SK-N-SH (cell line): ENCODE measurements around the gene DERA.
"Not testable (repeated sequence)": the region's sequence is repeated elsewhere in the genome, so short reads cannot be mapped to it uniquely, and the experiment has no call there.

Experiments
- RAD21 ChIP-seq: IDR thresholded peaks from 2 replicates; pipeline ENCODE4 v1.6.1; 2012; ENCODE audit warnings: mild to moderate bottlenecking, low read length
- RCOR1 ChIP-seq: fragments of 150-350 bp; IDR thresholded peaks from 2 replicates; pipeline ENCODE4 v1.6.1; 2017; ENCODE audit warnings: antibody characterized with exemption, low read length
- RFX5 ChIP-seq: IDR thresholded peaks from 2 replicates; pipeline ENCODE4 v1.6.1; 2012; ENCODE audit warnings: mild to moderate bottlenecking, improper control_type of control experiment, low read length
- RXRA ChIP-seq: IDR thresholded peaks from 2 replicates; pipeline ENCODE4 v1.4.0; 2012; ENCODE audit warnings: low read depth, mild to moderate bottlenecking, borderline replicate concordance
- TEAD4 ChIP-seq: IDR thresholded peaks from 2 replicates; pipeline ENCODE4 v1.4.0; 2012; ENCODE audit warnings: mild to moderate bottlenecking, borderline replicate concordance; ENCODE audit not compliant: insufficient read depth
- TF ChIP-seq, protein P1 (sequence below): fragments of 200-600 bp; sonication (generic); IDR thresholded peaks from 2 replicates; pipeline ENCODE4 v1.6.1; 2017; ENCODE audit warnings: antibody characterized with exemption, mild to moderate bottlenecking, moderate library complexity
- TF ChIP-seq, protein P2 (sequence below): IDR thresholded peaks from 2 replicates; pipeline ENCODE4 v1.4.0; 2012; ENCODE audit warnings: low read depth

GRCh38 chr12:16013722-16014121 lies 102.6 kb downstream of the DERA start:
- TF ChIP-seq, protein P1, sequence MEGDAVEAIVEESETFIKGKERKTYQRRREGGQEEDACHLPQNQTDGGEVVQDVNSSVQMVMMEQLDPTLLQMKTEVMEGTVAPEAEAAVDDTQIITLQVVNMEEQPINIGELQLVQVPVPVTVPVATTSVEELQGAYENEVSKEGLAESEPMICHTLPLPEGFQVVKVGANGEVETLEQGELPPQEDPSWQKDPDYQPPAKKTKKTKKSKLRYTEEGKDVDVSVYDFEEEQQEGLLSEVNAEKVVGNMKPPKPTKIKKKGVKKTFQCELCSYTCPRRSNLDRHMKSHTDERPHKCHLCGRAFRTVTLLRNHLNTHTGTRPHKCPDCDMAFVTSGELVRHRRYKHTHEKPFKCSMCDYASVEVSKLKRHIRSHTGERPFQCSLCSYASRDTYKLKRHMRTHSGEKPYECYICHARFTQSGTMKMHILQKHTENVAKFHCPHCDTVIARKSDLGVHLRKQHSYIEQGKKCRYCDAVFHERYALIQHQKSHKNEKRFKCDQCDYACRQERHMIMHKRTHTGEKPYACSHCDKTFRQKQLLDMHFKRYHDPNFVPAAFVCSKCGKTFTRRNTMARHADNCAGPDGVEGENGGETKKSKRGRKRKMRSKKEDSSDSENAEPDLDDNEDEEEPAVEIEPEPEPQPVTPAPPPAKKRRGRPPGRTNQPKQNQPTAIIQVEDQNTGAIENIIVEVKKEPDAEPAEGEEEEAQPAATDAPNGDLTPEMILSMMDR, result not testable (repeated sequence)
- not testable (repeated sequence) for TF ChIP-seq RFX5, RXRA, RCOR1, TEAD4, RAD21
- TF ChIP-seq, protein P2, sequence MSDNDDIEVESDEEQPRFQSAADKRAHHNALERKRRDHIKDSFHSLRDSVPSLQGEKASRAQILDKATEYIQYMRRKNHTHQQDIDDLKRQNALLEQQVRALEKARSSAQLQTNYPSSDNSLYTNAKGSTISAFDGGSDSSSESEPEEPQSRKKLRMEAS, result not testable (repeated sequence)
